22Rv1 (cell line): ENCODE results near the gene RBM22.

ENCODE experiments used
- H3K27ac ChIP-seq: fragments of 450-650 bp; 2 replicates; pipeline ENCODE4 v1.5.1; 2017
- ZFX ChIP-seq: fragments of 450-650 bp; IDR thresholded peaks from 2 replicates; pipeline ENCODE4 v1.6.1; 2017; ENCODE audit warnings: antibody characterized with exemption, borderline replicate concordance
- TF ChIP-seq, protein P1 (sequence below): fragments of 450-650 bp; IDR thresholded peaks from 2 replicates; pipeline ENCODE4 v1.5.1; 2017; ENCODE audit warnings: mild to moderate bottlenecking

RBM22 gene

GRCh38 chr5:150651382-150651781 lies 49.5 kb downstream of the RBM22 start:
- H3K27ac ChIP-seq: no peak overlapping the region
- TF ChIP-seq ZFX: no peak
- TF ChIP-seq, protein P1, sequence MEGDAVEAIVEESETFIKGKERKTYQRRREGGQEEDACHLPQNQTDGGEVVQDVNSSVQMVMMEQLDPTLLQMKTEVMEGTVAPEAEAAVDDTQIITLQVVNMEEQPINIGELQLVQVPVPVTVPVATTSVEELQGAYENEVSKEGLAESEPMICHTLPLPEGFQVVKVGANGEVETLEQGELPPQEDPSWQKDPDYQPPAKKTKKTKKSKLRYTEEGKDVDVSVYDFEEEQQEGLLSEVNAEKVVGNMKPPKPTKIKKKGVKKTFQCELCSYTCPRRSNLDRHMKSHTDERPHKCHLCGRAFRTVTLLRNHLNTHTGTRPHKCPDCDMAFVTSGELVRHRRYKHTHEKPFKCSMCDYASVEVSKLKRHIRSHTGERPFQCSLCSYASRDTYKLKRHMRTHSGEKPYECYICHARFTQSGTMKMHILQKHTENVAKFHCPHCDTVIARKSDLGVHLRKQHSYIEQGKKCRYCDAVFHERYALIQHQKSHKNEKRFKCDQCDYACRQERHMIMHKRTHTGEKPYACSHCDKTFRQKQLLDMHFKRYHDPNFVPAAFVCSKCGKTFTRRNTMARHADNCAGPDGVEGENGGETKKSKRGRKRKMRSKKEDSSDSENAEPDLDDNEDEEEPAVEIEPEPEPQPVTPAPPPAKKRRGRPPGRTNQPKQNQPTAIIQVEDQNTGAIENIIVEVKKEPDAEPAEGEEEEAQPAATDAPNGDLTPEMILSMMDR: no peak

DNA sequence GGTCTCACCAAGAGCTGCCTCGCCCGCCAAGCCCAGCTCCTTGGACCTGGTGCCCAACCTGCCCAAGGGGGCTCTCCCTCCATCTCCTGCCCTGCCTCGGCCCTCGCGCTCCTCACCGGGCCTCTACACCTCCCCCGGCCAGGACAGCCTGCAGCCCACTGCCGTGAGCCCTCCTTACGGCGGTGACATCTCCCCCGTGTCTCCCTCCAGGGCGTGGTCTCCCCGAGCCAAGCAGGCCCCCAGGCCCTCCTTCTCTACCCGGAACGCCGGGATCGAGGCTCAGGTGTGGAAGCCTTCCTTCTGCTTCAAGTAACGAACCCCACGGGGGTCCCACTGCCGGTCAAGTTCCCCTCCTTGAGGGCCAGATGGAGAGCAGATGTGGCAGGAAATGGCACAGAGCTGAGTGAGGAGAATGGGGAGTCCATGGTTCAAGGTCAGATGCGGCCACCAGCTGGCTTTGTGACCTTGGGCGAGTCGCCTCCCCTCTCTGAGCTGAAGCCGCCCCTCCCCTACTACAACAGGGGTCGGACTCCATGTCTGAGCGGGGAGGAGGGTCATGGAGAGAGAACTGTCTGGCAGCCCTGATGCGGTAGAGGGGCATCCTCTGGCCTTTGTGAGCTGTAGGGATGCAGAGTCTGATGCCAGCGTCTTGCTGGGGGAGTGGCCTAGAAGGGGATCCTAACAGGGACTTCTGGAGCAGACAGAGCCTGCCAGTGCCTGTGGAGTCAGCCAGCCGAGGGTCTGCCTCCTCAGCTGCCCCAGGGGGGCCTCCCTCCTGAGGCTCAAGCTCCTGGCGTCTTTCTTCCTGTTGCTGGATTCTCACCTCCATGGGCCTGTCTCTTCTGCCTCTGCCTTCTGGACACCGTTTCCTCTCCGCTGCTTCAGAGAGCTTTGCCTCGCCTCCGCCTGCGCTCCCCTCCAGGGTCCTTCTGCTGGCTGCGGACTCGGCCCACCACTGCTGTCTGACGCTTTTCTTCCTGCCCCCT lies 50.5 kb downstream of the RBM22 start:
- H3K27ac ChIP-seq: no peak overlapping the region
- TF ChIP-seq ZFX: no peak
- TF ChIP-seq, protein P1: no peak

- no peak overlapping the region for H3K27ac ChIP-seq
- TF ChIP-seq, protein P1: no peak
- TF ChIP-seq ZFX: no peak
Measured at GRCh38 chr5:150649108-150650020, 51.5 kb downstream of the RBM22 start.

DNA sequence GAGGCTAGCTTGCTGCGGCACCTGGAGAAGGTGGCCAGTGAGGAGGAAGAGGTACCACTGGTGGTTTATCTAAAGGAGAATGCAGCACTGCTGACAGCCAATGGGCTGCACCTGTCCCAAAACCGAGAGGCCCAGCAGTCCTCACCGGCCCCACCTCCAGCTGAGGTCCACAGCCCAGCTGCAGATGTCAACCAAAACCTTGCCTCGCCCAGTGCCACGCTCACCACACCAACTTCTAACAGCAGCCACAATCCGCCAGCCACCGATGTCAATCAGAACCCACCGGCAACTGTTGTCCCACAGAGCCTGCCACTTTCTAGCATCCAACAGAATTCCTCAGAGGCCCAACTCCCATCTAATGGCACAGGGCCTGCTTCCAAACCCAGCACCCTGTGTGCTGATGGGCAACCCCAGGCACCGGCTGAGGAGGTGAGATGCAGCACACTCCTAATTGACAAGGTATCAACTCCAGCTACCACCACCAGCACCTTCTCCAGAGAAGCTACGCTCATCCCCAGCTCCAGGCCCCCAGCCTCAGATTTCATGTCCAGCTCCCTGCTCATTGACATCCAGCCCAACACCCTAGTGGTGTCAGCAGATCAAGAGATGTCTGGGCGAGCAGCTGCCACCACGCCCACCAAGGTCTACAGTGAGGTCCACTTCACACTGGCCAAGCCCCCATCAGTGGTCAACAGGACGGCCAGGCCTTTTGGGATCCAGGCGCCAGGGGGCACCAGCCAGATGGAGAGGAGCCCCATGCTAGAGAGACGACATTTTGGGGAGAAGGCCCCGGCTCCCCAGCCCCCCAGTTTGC lies 52.4 kb downstream of the RBM22 start:
- TF ChIP-seq, protein P1: no peak
- no peak for TF ChIP-seq ZFX
- no peak overlapping the region for H3K27ac ChIP-seq

DNA sequence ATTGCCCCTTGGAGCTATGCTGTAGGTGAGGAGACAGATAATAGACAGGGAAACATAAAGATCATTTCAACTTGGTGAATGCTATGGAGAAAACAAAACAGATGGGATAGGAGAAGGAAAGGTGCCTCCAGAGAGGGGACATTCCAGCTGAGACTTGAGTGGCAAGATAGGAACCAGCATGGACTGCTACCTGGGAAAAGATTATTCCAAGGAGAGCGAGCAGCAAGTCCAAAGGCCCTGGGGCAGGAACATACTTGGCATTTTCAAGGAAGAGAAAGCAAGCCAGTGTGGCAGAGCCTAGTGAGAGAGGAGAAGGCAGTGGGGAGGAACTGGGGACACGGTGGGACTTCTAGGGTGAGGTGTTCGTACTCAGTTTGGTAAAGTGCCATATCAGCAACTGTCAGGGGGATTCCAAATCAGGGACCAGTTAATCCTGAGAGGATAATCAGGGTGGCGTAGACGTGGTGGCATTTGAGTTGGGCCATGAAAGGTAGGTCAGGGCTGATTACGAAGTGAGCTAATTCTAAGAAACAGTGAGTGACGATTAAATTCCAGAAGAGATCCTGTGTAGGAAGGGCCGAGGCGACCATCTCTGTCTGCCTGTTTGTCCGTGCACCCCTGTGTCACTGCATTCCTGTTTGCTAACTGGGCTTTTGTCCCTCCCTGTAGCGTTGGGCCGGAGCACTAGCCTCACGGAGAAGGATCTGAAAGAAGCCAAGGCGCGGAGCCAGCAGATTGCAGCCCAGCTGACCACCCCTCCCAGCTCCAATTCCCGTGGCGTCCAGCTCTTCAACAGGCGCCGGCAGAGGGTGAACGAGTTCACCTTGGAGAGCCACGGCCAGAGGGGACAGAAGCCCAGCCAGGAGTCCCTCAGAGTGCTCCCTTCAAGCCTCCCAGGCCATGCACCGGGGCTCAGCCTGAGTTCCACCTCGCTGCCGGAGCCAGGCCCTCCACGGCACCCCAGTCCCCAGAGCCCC lies 53.3 kb downstream of the RBM22 start:
- no peak overlapping the region for H3K27ac ChIP-seq
- no peak for TF ChIP-seq ZFX
- TF ChIP-seq, protein P1: no peak
